ENCODE measurements around the gene SHISA5. TPM values are rescaled to one million over a fixed set of nuclear protein-coding genes. Genes with fewer than 3 reads are reported as not detected.

Gene SHISA5
- polyA plus RNA-seq, 3 donors, result 147 to 266 (median 242) TPM

DNA sequence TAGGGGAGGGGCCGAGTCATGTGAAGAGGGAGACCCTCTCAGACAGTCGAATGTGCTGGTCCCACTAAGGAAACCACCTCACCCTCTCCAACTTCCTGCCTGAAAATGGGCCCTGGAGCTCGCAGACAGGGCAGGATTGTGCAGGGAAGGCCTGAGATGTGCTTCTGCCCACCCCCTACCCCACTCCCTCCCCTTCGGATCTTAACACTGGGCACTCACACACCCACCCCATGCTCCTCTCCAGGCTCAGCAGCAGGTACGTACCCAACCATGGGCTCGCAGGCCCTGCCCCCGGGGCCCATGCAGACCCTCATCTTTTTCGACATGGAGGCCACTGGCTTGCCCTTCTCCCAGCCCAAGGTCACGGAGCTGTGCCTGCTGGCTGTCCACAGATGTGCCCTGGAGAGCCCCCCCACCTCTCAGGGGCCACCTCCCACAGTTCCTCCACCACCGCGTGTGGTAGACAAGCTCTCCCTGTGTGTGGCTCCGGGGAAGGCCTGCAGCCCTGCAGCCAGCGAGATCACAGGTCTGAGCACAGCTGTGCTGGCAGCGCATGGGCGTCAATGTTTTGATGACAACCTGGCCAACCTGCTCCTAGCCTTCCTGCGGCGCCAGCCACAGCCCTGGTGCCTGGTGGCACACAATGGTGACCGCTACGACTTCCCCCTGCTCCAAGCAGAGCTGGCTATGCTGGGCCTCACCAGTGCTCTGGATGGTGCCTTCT lies 37.4 kb downstream of the SHISA5 start:
- 26% methylated on average over 17 of the region's 19 CpGs for WGBS (ENCODE audit: insufficient coverage)
- Histone ChIP-seq H3K4me1 (ENCODE audit: control insufficient read depth in 1 of 2, insufficient read depth in 2 of 2, low read length in 2 of 2) (peaks cover 57 to 59% of the 10 kb centered on the region in 2 donors), H2AFZ (ENCODE audit: insufficient read depth, low read depth, low read length, poor library complexity, severe bottlenecking) (no peak overlapping the region), H3K27me3 (ENCODE audit: control insufficient read depth in 2 of 2, insufficient read depth in 2 of 2, low read length in 2 of 2) (no peaks in the 10 kb centered on the region), H3K9me3 (replicated peaks in 1 of 2; ENCODE audit: control insufficient read depth in 1 of 2, insufficient read depth in 1 of 2, low read length in 2 of 2) (no peaks in the 10 kb centered on the region), H4K20me1 (ENCODE audit: insufficient read depth, low read length) (peaks cover 11% of the 10 kb centered on the region), H3K4me2 (replicated peaks; ENCODE audit: extremely low read depth, low read length, poor library complexity, severe bottlenecking) (peak overlapping the region; percentile 97), H3K4me3 (replicated peaks in 1 of 3; ENCODE audit: low read depth in 2 of 3, low read length in 3 of 3) (peak overlapping the region; percentile 55 to 91 (median 74)), H3K36me3 (replicated peaks in 1 of 2; ENCODE audit: control insufficient read depth in 1 of 2, insufficient read depth in 2 of 2, low read length in 2 of 2) (peaks cover 36 to 45% of the 10 kb centered on the region in 2 donors), H3K79me2 (ENCODE audit: insufficient read depth, low read length) (peaks cover 57% of the 10 kb centered on the region), H3K27ac (ENCODE audit: low read depth in 1 of 2, low read length in 2 of 2) (peak overlapping the region; percentile 97 to 100), H3K9ac (ENCODE audit: insufficient read depth, low read length, poor library complexity, severe bottlenecking) (peak overlapping the region; percentile 99)
- Mint-ChIP-seq H3K9me3 (no peaks in the 10 kb centered on the region), H3K27ac (peak overlapping the region; percentile 100), H3K4me3 (peak overlapping the region; percentile 86 to 94), H3K27me3 (ENCODE audit: low read depth in 3 of 3) (peaks cover 0 to 2% (median 0%) of the 10 kb centered on the region in 3 donors), H3K36me3 (peaks cover 27 to 54% of the 10 kb centered on the region in 2 donors), H3K4me1 (peaks cover 52% of the 10 kb centered on the region)
- intact Hi-C loops (cut with micrococcal nuclease), result loop anchor here (5.0 to 10.0 kb wide), 3 partner anchors 81 to 218 kb away; partner anchors contain the start of genes SLC26A6 (in 2 of the 2) and NCKIPSD (in 1 of the 2)
- TF ChIP-seq, protein P1, sequence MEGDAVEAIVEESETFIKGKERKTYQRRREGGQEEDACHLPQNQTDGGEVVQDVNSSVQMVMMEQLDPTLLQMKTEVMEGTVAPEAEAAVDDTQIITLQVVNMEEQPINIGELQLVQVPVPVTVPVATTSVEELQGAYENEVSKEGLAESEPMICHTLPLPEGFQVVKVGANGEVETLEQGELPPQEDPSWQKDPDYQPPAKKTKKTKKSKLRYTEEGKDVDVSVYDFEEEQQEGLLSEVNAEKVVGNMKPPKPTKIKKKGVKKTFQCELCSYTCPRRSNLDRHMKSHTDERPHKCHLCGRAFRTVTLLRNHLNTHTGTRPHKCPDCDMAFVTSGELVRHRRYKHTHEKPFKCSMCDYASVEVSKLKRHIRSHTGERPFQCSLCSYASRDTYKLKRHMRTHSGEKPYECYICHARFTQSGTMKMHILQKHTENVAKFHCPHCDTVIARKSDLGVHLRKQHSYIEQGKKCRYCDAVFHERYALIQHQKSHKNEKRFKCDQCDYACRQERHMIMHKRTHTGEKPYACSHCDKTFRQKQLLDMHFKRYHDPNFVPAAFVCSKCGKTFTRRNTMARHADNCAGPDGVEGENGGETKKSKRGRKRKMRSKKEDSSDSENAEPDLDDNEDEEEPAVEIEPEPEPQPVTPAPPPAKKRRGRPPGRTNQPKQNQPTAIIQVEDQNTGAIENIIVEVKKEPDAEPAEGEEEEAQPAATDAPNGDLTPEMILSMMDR (IDR thresholded peaks at IDR 0.05), result no peak
- peak in 1 of 3 donors; percentile 11 for DNase-seq

DNA sequence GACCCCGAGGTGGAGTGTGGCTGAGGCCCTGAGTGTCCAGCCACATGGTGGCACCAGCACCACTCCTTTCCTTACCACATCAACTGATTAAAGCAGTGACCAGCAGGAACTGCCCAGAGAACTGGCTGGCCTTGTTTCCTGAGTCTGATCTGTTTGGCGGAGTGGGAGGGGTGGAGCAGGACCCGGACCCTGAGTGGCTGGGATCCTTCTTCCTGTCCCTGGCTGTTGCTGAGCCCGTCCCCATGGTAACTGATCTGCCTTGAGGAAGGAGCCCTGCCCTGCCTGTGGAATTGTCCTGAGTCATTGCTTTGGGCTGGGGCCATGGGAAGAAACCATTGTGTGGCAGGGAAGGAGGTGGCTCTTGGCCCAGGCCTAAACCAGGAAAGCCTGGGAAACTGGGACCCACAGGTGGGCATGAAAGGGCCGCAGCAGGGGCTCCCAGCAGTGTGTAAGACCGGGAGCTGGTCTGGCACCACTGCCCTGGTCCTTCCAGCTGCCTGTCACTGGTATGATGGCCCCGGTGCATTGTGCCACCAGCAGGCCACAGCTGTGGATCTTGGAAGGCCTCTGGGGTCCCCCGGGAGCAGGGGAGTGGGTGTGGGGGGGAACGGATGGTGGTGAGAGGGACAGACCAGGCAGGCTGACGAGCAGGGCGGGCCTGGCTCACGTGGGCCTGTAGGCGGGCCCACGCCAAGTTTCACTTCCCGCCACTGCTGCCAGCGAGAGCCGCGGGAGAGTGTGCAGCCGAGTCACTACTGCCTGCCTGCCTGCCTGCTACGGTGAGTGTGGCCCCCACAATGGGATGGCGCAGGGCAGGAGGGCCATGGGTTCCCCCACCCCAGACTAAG lies 38.2 kb downstream of the SHISA5 start:
- Histone ChIP-seq H2AFZ (ENCODE audit: insufficient read depth, low read depth, low read length, poor library complexity, severe bottlenecking) (peak overlapping the region; percentile 15), H3K27ac (ENCODE audit: low read depth in 1 of 2, low read length in 2 of 2) (peak overlapping the region; percentile 97 to 100), H3K36me3 (replicated peaks in 1 of 2; ENCODE audit: control insufficient read depth in 1 of 2, insufficient read depth in 2 of 2, low read length in 2 of 2) (peaks cover 43 to 53% of the 10 kb centered on the region in 2 donors), H3K4me2 (replicated peaks; ENCODE audit: extremely low read depth, low read length, poor library complexity, severe bottlenecking) (peak overlapping the region; percentile 97), H3K9me3 (replicated peaks in 1 of 2; ENCODE audit: control insufficient read depth in 1 of 2, insufficient read depth in 1 of 2, low read length in 2 of 2) (no peaks in the 10 kb centered on the region), H3K79me2 (ENCODE audit: insufficient read depth, low read length) (peaks cover 49% of the 10 kb centered on the region), H3K27me3 (ENCODE audit: control insufficient read depth in 2 of 2, insufficient read depth in 2 of 2, low read length in 2 of 2) (no peaks in the 10 kb centered on the region), H3K4me1 (ENCODE audit: control insufficient read depth in 1 of 2, insufficient read depth in 2 of 2, low read length in 2 of 2) (peaks cover 51% of the 10 kb centered on the region in 2 donors), H3K4me3 (replicated peaks in 1 of 3; ENCODE audit: low read depth in 2 of 3, low read length in 3 of 3) (peak overlapping the region; percentile 55 to 91 (median 74)), H3K9ac (ENCODE audit: insufficient read depth, low read length, poor library complexity, severe bottlenecking) (peak overlapping the region; percentile 99), H4K20me1 (ENCODE audit: insufficient read depth, low read length) (peaks cover 11% of the 10 kb centered on the region)
- WGBS (ENCODE audit: insufficient coverage), result under 1% methylated on average over 18 of the region's 21 CpGs
- peak; percentile 100 for DNase-seq
- intact Hi-C loops (cut with micrococcal nuclease), result loop anchor here (1.0 to 10.0 kb wide), 5 partner anchors 82 to 219 kb away; partner anchors contain the start of genes SLC26A6 (in 2 of the 2), NCKIPSD (in 1 of the 2) and UQCRC1 (in 1 of the 2)
- H3K27me3 Mint-ChIP-seq (ENCODE audit: low read depth in 3 of 3), result peaks cover 0 to 2% (median 0%) of the 10 kb centered on the region in 3 donors
- H3K4me3 Mint-ChIP-seq, result peak overlapping the region; percentile 86 to 94
- H3K9me3 Mint-ChIP-seq, result no peaks in the 10 kb centered on the region
- peaks cover 30 to 62% of the 10 kb centered on the region in 2 donors for H3K36me3 Mint-ChIP-seq
- H3K4me1 Mint-ChIP-seq, result peaks cover 47% of the 10 kb centered on the region
- TF ChIP-seq, protein P1 (IDR thresholded peaks at IDR 0.05), result no peak
- peak overlapping the region; percentile 100 for H3K27ac Mint-ChIP-seq

Measured in CD14-positive monocyte (primary cell).